Testis (tissue), 3 donors: Measurements from ENCODE around the gene LIMS2. TPM values are rescaled to one million over a fixed set of nuclear protein-coding genes. Genes with fewer than 3 reads are reported as not detected.

Experiments used
- DNase-seq: peaks from one replicate; pipeline ENCODE4 v3.0.0-alpha.2; 2019
- H3K27ac ChIP-seq, 2 donors: fragments of 200-600 bp; sonication (generic); one replicate each; pipeline ENCODE4 v1.5.1; 2019
- H3K27me3 ChIP-seq: fragments of 200-600 bp; sonication (generic); one replicate; pipeline ENCODE4 v1.5.1; 2019
- H3K36me3 ChIP-seq: fragments of 200-600 bp; sonication (generic); one replicate; pipeline ENCODE4 v1.5.1; 2017; ENCODE audit warnings: low read depth; ENCODE audit errors: missing control alignments
- H3K4me1 ChIP-seq: fragments of 200-600 bp; sonication (generic); one replicate; pipeline ENCODE4 v1.5.1; 2019
- H3K4me3 ChIP-seq, 2 donors: fragments of 200-600 bp; sonication (generic); one replicate each; pipeline ENCODE4 v1.5.1; 2017 to 2019
- H3K9me3 ChIP-seq: fragments of 200-600 bp; sonication (generic); one replicate; pipeline ENCODE4 v1.5.1; 2017
- CTCF ChIP-seq, 3 experiments: fragments of 450-650 bp in 2 of 3; fragments of 200-600 bp in 1 of 3; sonication (generic) in 1 of 3; IDR thresholded peaks; one replicate each; pipeline ENCODE4 v1.5.1; 2016 to 2019; ENCODE audit warnings: antibody characterized with exemption in 3 of 3, mild to moderate bottlenecking in 2 of 3, moderate library complexity in 1 of 3
- POLR2A ChIP-seq: fragments of 450-650 bp; IDR thresholded peaks from one replicate; pipeline ENCODE4 v1.6.1; 2017; ENCODE audit warnings: antibody characterized with exemption, mild to moderate bottlenecking, moderate library complexity
- WGBS, 2 donors: methylation state at CpG; one replicate each; pipeline ENCODE4 v1.1.5; 2018; 5-methylcytosine and 5-hydroxymethylcytosine counted together
- intact Hi-C: fragments of 100-400 bp; cut with DNase I; formaldehyde crosslinking; loops from one replicate; pipeline ENCODE4 v1.15.1; 2023; ENCODE audit warnings: low total_unique reads
- polyA plus RNA-seq: library from polyadenylated mRNA; stranded (reverse); fragments of 350-450 nt; fragmentation: Illumina TruSeq; extraction: RNeasy Lipid Tissue Mini Kit (QIAGEN cat#74804); gene quantifications from one replicate; pipeline ENCODE4 v1.2.3, GENCODE V29; 2014; ENCODE audit warnings: low read depth, low replicate concordance; ENCODE audit not compliant: insufficient read depth
- total RNA-seq, 2 donors: library from RNA; depleted of rRNA; stranded (reverse); fragments of >200 nt; gene quantifications; one replicate each; pipeline ENCODE4 v1.2.3, GENCODE V29; 2016

Gene LIMS2
- total and polyA plus RNA-seq, 3 donors from 2014 or later = 19.0 to 23.6 (median 19.3) TPM

- intact Hi-C loops = no loop called here
- Histone ChIP-seq H3K27me3 (no peaks in the 10 kb centered on the region), H3K4me1 (no peaks in the 10 kb centered on the region), H3K9me3 (no peaks in the 10 kb centered on the region), H3K4me3 (no peak overlapping the region), H3K27ac (no peak overlapping the region), H3K36me3 (no peaks in the 10 kb centered on the region)
- 79 to 80% methylated on average over 10 of the region's 10 CpGs for WGBS, 2 donors
- no peak for TF ChIP-seq POLR2A
- no peak for TF ChIP-seq CTCF (IDR thresholded peaks at IDR 0.05)
- DNase-seq = peak; percentile 6
These were observed 5.0 kb downstream of the LIMS2 start for GRCh38 chr2:127670055-127670956.

GRCh38 chr2:127669056-127669455 is 6.3 kb downstream of the LIMS2 start:
- no peaks in the 10 kb centered on the region for H3K36me3 ChIP-seq
- no peaks in the 10 kb centered on the region for H3K4me1 ChIP-seq
- WGBS, 2 donors = 90 to 93% methylated on average over 7 of the region's 7 CpGs
- DNase-seq = no peak
- H3K27ac ChIP-seq = no peak overlapping the region
- H3K27me3 ChIP-seq = no peaks in the 10 kb centered on the region
- intact Hi-C loops = no loop called here
- H3K9me3 ChIP-seq = no peaks in the 10 kb centered on the region
- no peak overlapping the region for H3K4me3 ChIP-seq
- TF ChIP-seq POLR2A (no peak), CTCF (IDR thresholded peaks at IDR 0.05) (no peak)

DNA sequence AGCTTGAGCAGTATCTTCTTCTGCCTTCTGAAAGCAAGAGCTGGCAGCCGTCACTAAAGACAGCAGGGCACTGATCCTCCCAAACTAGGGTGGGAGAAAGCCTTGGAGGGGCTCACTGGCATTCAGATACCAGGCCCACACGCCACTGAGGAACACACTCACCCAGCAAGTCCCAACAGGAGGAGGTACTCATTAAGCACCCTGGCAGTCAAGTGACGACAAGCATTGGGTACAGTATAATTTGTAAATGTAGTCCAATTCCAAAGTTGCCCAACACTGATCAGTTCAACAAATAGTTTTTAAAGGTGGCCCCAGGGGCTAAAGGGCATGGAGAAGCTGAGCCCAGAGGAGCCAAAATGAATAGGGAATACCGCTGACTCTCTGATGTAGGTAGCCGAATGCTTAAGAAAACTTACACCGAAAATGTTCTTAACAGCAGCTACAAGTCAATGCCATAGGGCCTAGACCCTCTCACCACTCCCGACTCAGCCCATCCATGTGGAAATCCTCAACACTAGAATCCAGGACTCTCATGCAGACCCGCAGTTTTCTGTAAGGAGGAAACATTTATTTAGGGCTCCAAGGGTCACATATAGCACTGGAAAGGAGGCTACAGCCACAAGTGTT is 9.9 kb downstream of the LIMS2 start:
- Histone ChIP-seq H3K9me3 (no peaks in the 10 kb centered on the region), H3K36me3 (no peaks in the 10 kb centered on the region), H3K4me1 (peaks cover 19% of the 10 kb centered on the region), H3K4me3 (no peak overlapping the region), H3K27me3 (no peaks in the 10 kb centered on the region), H3K27ac (peak overlapping the region in 1 of 2 donors; percentile 50)
- TF ChIP-seq POLR2A (no peak), CTCF (IDR thresholded peaks at IDR 0.05) (no peak)
- intact Hi-C loops = no loop called here
- no peak for DNase-seq
- 87 to 89% methylated on average over 8 of the region's 8 CpGs for WGBS, 2 donors

DNA sequence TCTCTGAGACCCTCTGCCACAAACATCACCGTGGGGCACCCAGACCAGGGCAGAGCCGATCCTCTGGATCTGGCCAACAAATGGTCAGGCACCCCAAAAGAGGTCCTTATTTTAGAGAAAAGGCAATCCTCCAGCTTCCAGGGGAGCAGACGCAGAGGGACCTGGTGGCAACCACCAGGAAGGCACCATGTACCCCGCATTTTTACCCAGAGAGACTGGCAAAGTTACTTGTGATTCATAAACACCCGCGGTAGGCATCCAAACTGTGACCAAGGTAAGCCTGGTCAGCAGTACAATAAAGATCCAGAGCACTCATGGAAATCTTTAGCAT is 10.5 kb downstream of the LIMS2 start:
- Histone ChIP-seq H3K27me3 (no peaks in the 10 kb centered on the region), H3K36me3 (no peaks in the 10 kb centered on the region), H3K4me1 (peaks cover 21% of the 10 kb centered on the region), H3K9me3 (no peaks in the 10 kb centered on the region), H3K4me3 (peak overlapping the region in 1 of 2 donors; percentile 27), H3K27ac (peak overlapping the region in 1 of 2 donors; percentile 50)
- intact Hi-C loops = no loop called here
- DNase-seq = no peak
- WGBS, 2 donors = 73 to 77% methylated on average over 4 to 6 of the region's 6 CpGs
- TF ChIP-seq POLR2A = no peak
- no peak for TF ChIP-seq CTCF (IDR thresholded peaks at IDR 0.05)
